ENCODE results near the gene UGP2.
A peak's percentile ranks its signal among the peaks of the same experiment; 100 is the strongest.
"Not testable (repeated sequence)": the region's sequence is repeated elsewhere in the genome, so short reads cannot be mapped to it uniquely, and the experiment has no call there.

The UGP2 gene

DNA sequence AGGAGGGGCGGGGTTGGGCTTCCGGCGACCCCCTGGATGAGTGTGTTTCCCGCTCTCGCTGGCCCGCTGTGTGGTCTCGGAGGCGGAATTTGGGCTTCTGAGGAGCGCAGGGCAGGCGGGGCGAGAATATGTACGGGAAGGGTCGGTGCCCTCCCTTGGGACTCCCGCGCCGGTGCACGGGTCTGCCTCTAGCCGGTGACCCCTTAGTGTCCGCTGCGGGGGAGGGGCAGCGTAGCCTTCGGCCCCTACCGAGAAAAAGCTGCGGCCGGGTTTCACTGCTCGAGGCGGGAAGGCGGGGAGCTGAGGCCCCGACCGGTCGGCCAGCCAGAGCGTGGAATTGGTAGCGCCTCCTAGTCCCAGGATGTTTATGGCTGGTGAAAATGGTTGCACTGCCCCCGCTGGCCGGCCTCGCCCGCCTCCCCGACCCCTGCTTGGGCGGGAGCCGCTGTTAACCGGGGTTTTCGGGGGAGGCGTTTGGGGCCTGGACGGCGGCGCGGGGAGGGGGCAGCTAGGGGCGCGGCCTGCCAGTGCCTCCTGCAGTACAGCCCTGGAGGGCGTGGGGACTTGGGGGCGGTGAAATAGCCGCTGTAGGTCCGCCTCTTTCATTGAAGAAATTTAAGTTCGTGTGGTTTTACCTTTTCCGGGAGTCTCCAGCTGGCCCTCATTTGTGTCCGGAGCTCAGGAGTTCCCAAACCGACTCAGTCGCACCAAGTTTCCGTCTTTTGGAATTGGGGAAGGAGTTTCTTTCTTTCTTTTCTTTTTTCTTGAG, at the start of gene UGP2:
Gene UGP2 (plus strand): TSS at position 643 of the 769 bp plus-strand sequence. CDS start 290 bp downstream, outside the sequence.
- no peak for TF ChIP-seq ZNF274 (IDR thresholded peaks at IDR 0.05; ENCODE audit: low read depth, low read length)
- H3K4me3 ChIP-seq (ENCODE audit: low read length): peak within 1 kb of the TSS; percentile 100

GRCh38 chr2:63792530-63792929, 49.2 kb upstream of the UGP2 start:
- H3K4me3 ChIP-seq (ENCODE audit: low read length): no peak overlapping the region
- TF ChIP-seq ZNF274 (IDR thresholded peaks at IDR 0.05; ENCODE audit: low read depth, low read length): no peak

DNA sequence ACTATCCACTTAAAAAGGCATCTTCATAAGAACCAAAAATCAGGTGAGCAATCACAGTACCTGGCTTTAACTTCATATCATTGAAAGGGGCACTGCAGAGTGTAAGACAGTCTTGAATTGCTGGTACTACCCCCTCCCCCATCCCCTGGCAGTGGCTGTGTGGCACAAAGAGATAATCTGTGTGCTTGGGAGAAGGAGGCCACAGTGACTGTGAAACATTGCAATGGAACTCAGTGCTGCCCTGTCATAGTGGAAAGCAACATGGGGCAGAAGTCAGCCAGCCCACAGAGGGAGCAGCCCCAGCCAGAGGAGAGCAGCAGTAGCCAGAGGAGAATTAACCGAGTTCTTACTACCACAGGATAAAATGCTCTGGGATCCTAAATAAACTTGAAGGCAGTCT, 45.3 kb upstream of the UGP2 start:
- no peak for TF ChIP-seq ZNF274 (IDR thresholded peaks at IDR 0.05; ENCODE audit: low read depth, low read length)
- H3K4me3 ChIP-seq (ENCODE audit: low read length): no peak overlapping the region

- no peak for TF ChIP-seq ZNF274 (IDR thresholded peaks at IDR 0.05; ENCODE audit: low read depth, low read length)
- H3K4me3 ChIP-seq (ENCODE audit: low read length): no peak overlapping the region
Measured at GRCh38 chr2:63796796-63797195, 44.9 kb upstream of the UGP2 start.

- H3K4me3 ChIP-seq (ENCODE audit: low read length): no peak overlapping the region
- TF ChIP-seq ZNF274 (IDR thresholded peaks at IDR 0.05; ENCODE audit: low read depth, low read length): no peak
Measured at GRCh38 chr2:63801455-63801854, 40.2 kb upstream of the UGP2 start.

DNA sequence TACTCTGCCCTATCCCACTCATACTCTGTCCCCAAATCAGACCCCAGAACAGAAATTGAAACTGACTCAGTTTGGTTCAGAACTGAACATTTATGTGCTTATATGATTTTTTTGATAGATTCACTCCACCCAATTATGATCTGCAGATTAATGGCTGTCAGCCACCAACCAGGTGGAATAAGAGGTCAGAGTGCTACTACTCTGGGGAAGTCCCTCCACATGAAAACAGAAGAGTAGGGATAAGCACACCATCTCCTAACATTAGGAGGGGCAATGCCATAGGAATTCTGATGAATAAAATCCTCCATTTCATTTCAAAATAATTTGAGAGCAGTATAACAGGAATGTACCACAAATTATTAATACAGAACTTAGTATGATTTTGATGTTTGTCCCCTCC, 36.3 kb upstream of the UGP2 start:
- TF ChIP-seq ZNF274 (IDR thresholded peaks at IDR 0.05; ENCODE audit: low read depth, low read length): no peak
- no peak overlapping the region for H3K4me3 ChIP-seq (ENCODE audit: low read length)

- H3K4me3 ChIP-seq (ENCODE audit: low read length): not testable (repeated sequence)
Measured at GRCh38 chr2:63808036-63808435, 33.7 kb upstream of the UGP2 start.

- not testable (repeated sequence) for H3K4me3 ChIP-seq (ENCODE audit: low read length)
Measured at GRCh38 chr2:63808911-63809310, 32.8 kb upstream of the UGP2 start.

GRCh38 chr2:63811063-63811462, 30.6 kb upstream of the UGP2 start:
- TF ChIP-seq ZNF274 (IDR thresholded peaks at IDR 0.05; ENCODE audit: low read depth, low read length): no peak
- H3K4me3 ChIP-seq (ENCODE audit: low read length): no peak overlapping the region

GRCh38 chr2:63811870-63812269, 29.8 kb upstream of the UGP2 start:
- not testable (repeated sequence) for H3K4me3 ChIP-seq (ENCODE audit: low read length)

DNA sequence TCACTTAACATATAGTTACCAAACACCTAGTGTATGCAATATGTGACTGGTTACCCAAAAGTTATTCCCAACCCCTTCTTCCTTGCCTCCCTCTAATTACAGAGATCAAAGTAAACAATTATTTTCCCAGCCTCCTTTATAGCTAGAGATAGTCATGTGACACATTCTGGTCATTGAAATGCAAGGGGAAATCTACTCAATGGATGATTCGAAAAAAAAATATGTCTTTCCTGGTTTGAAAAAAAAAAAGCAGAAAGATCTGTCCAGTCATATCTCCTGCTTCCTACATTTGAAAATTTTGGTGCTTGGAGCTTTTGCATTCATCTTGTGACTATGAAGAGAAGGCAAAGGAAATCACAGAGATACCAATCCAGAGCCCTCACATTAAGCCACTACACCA, 27.6 kb upstream of the UGP2 start:
- H3K4me3 ChIP-seq (ENCODE audit: low read length): no peak overlapping the region
- TF ChIP-seq ZNF274 (IDR thresholded peaks at IDR 0.05; ENCODE audit: low read depth, low read length): no peak

- TF ChIP-seq ZNF274 (IDR thresholded peaks at IDR 0.05; ENCODE audit: low read depth, low read length): no peak
- H3K4me3 ChIP-seq (ENCODE audit: low read length): no peak overlapping the region
Measured at GRCh38 chr2:63817382-63817781, 24.3 kb upstream of the UGP2 start.

DNA sequence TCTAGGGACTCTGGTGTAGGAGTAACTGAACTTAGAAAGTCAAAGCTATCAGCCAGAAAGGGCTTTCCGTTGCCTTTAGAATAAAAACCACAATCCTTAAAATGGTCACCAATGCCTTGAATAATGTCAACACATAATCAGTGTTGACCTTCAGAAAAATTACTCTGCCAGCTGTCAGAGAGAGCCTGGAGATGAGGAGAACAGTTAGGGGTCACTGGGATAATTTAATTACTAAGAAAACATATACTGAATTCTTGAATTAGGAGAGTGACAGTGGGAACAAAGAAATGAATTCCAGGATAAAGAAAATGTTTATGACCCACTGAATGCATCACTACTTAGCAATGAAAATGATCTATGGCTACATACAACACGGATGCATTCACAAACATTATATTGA, 23.4 kb upstream of the UGP2 start:
- no peak for TF ChIP-seq ZNF274 (IDR thresholded peaks at IDR 0.05; ENCODE audit: low read depth, low read length)
- no peak overlapping the region for H3K4me3 ChIP-seq (ENCODE audit: low read length)

DNA sequence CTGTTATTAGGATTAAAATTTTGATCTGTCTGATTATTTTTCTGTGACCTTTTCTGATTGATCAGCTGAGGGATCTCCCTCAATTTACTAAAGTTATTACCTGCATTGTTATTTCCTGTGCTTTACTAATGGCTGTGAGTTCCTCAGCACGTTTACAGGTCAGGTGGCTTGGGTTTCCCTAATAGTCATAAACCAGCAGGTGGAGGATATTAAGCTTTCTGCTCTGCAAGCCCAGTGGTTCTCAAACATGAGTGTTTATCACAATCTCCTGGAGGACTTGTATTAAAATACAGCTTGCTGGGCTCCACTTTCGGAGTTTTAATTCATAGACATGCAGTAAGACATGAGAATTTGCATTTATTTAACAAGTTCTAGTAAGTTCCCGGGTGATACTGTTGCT, 22.4 kb upstream of the UGP2 start:
- no peak overlapping the region for H3K4me3 ChIP-seq (ENCODE audit: low read length)
- no peak for TF ChIP-seq ZNF274 (IDR thresholded peaks at IDR 0.05; ENCODE audit: low read depth, low read length)

DNA sequence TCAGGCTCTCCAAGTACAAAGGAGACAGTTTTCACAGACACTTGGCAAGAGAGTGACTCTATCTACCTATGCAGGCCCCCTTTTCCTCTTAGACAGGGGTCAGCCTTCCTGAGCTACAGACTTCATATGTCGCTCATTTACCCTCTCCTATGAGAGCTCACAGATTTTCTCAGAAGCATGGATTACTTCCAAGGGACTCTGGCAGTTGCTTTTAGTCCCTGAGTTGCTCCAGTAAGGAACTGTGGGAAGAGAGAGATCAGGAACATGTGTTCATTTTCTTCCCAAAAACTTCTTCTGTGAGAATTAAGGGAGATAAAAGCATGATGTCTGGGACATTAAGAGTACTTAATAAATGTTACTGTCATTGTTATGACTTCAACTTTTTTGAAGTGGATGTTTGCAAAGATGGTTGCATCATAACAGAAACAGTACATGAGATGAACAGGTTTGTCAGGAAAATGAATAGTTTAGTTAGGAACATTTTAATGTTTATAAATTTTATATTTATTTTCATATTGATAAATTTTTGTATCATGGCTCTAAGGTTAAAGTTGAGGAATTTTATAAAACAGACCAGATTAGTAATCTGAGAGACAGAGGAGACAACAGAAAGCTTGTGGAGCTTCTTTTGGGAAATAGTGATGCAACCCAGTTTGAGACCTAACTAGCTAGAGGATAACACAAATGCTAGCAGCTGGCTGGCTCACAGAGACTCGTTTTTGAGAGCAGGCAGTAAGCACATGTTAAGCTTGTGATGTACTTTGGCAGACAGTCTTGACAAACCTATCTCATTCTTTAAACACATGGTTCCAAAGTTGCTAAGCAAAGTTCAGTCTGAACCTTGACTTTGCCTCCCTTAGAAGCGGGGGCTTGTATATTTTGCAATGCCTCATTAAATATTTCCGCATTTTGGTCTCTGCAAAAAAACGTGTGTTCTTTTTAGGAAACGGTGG, 21.7 kb upstream of the UGP2 start:
- no peak for TF ChIP-seq ZNF274 (IDR thresholded peaks at IDR 0.05; ENCODE audit: low read depth, low read length)
- H3K4me3 ChIP-seq (ENCODE audit: low read length): no peak overlapping the region
